ENCODE measurements around the gene PAPOLG. TPM values are rescaled to one million over a fixed set of nuclear protein-coding genes. Genes with fewer than 3 reads are reported as not detected.

PAPOLG gene
- total RNA-seq, 1 donor from 2014 or later = 19.5 TPM

DNA sequence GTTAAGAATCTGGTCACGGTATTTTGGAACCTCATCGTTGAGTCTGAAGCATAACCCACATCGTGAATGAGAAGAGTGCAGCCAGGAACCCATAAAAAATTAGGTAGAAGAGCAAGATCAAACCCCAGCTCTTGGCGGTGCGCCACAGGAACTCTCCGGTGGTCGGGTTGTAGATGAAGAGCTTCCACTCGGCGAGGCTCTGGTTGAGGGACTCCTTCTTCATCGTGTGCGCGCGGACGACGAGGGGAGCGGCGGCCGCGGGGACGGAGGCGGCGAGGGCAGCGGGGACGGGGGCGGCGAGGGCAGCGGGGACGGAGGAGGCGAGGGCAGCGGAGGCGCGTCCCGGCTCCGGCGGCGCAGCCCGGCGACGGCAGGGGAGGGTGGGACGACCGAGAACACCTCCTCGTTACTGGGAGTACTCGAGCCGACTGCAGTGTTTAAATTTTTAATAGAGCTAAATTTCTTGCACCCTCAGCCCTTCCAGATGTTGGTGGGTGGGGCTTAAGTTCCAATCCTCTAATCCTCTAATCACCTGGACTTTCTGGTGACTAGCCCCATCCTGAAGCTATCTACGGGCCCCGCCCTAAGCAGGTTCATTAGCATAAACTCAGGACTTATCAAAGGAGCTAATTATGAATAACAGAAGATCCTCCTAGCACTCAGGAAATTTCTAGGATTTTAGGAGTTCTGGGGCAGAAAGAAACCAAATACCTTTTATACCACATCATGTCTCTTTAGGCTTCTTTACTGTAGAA, 20.4 kb upstream of the PAPOLG start:
- Mint-ChIP-seq H3K27me3 (ENCODE audit: unreplicated experiment) (no peaks in the 10 kb centered on the region), H3K4me1 (ENCODE audit: unreplicated experiment) (peaks cover 3% of the 10 kb centered on the region), H3K27ac (ENCODE audit: unreplicated experiment) (no peak overlapping the region), H3K9me3 (ENCODE audit: unreplicated experiment) (no peaks in the 10 kb centered on the region), H3K36me3 (ENCODE audit: low read depth, unreplicated experiment) (no peaks in the 10 kb centered on the region), H3K4me3 (ENCODE audit: unreplicated experiment) (peak overlapping the region; percentile 86)
- peak; percentile 19 for DNase-seq (ENCODE audit: low spot score)
- TF ChIP-seq, protein P1, sequence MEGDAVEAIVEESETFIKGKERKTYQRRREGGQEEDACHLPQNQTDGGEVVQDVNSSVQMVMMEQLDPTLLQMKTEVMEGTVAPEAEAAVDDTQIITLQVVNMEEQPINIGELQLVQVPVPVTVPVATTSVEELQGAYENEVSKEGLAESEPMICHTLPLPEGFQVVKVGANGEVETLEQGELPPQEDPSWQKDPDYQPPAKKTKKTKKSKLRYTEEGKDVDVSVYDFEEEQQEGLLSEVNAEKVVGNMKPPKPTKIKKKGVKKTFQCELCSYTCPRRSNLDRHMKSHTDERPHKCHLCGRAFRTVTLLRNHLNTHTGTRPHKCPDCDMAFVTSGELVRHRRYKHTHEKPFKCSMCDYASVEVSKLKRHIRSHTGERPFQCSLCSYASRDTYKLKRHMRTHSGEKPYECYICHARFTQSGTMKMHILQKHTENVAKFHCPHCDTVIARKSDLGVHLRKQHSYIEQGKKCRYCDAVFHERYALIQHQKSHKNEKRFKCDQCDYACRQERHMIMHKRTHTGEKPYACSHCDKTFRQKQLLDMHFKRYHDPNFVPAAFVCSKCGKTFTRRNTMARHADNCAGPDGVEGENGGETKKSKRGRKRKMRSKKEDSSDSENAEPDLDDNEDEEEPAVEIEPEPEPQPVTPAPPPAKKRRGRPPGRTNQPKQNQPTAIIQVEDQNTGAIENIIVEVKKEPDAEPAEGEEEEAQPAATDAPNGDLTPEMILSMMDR (IDR thresholded peaks at IDR 0.05; ENCODE audit: unreplicated experiment) = no peak

DNA sequence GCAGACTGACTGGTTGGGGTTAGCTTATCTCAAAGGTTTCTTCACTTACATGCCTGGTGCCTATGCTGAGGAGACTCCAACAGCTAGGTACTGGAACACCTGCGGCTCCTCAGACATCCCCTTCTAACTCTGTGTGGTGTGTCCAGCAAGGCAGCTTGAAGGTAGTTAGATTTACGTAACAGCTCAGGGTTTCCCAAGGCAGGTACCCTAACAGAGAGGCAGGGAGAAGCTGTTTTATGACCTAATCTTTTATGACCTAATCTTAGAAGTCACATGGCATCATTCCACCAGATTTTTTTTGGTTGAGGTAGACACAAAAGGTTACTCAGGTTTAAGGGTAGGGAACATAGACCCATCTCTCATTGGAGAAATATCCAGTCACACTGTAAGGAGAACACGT, 17.4 kb upstream of the PAPOLG start:
- DNase-seq (ENCODE audit: low spot score) = no peak
- Mint-ChIP-seq H3K9me3 (ENCODE audit: unreplicated experiment) (no peaks in the 10 kb centered on the region), H3K4me3 (ENCODE audit: unreplicated experiment) (no peak overlapping the region), H3K27ac (ENCODE audit: unreplicated experiment) (no peak overlapping the region), H3K36me3 (ENCODE audit: low read depth, unreplicated experiment) (no peaks in the 10 kb centered on the region), H3K4me1 (ENCODE audit: unreplicated experiment) (peaks cover 3% of the 10 kb centered on the region), H3K27me3 (ENCODE audit: unreplicated experiment) (no peaks in the 10 kb centered on the region)
- TF ChIP-seq, protein P1 (IDR thresholded peaks at IDR 0.05; ENCODE audit: unreplicated experiment) = no peak

DNA sequence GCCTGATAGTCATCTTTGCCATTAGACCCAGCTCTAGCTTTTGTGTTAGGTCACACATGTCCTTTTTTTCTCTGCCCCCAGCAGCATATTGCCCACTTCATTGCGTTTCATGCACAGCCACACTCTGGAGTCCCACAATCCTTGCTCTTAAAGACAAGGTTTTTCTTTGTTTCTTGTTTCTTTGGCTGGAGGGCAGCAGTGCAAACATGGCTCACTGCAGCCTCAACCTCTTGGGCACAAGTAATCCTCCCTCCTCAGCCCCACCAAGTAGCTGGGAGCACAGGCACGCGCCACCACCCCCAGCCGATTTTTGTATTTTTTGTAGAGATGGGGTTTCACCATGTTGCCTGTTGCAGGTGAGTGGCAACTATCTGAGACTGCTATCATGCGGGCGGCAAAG, 16.9 kb upstream of the PAPOLG start:
- no peaks in the 10 kb centered on the region for H3K27me3 Mint-ChIP-seq (ENCODE audit: unreplicated experiment)
- H3K4me3 Mint-ChIP-seq (ENCODE audit: unreplicated experiment) = no peak overlapping the region
- TF ChIP-seq, protein P1 (IDR thresholded peaks at IDR 0.05; ENCODE audit: unreplicated experiment) = no peak
- no peaks in the 10 kb centered on the region for H3K36me3 Mint-ChIP-seq (ENCODE audit: low read depth, unreplicated experiment)
- DNase-seq (ENCODE audit: low spot score) = no peak
- peaks cover 3% of the 10 kb centered on the region for H3K4me1 Mint-ChIP-seq (ENCODE audit: unreplicated experiment)
- no peaks in the 10 kb centered on the region for H3K9me3 Mint-ChIP-seq (ENCODE audit: unreplicated experiment)
- no peak overlapping the region for H3K27ac Mint-ChIP-seq (ENCODE audit: unreplicated experiment)

DNA sequence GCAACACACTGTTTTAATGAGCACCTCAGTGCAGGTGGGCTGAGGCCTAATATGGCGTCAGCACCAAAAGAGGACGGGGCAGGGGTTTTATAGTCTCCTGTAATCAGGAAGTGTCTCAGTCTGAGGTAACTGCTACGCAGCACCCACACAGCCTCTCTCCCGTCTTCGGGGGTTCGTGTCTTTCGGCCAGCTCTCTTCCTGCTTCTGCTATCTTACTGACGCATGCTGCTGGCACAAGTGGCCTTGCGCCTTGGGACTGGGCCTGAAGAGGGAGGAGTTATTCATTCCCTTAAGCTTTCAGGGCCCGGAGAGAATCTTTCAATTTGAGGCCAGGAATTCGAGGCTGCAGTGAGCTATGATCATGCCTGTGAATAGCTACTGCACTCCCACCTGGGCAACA, 14.5 kb upstream of the PAPOLG start:
- H3K27ac Mint-ChIP-seq (ENCODE audit: unreplicated experiment) = no peak overlapping the region
- DNase-seq (ENCODE audit: low spot score) = no peak
- TF ChIP-seq, protein P1 (IDR thresholded peaks at IDR 0.05; ENCODE audit: unreplicated experiment) = no peak
- no peaks in the 10 kb centered on the region for H3K36me3 Mint-ChIP-seq (ENCODE audit: low read depth, unreplicated experiment)
- no peaks in the 10 kb centered on the region for H3K9me3 Mint-ChIP-seq (ENCODE audit: unreplicated experiment)
- peaks cover 2% of the 10 kb centered on the region for H3K27me3 Mint-ChIP-seq (ENCODE audit: unreplicated experiment)
- no peak overlapping the region for H3K4me3 Mint-ChIP-seq (ENCODE audit: unreplicated experiment)
- H3K4me1 Mint-ChIP-seq (ENCODE audit: unreplicated experiment) = peaks cover 5% of the 10 kb centered on the region

DNA sequence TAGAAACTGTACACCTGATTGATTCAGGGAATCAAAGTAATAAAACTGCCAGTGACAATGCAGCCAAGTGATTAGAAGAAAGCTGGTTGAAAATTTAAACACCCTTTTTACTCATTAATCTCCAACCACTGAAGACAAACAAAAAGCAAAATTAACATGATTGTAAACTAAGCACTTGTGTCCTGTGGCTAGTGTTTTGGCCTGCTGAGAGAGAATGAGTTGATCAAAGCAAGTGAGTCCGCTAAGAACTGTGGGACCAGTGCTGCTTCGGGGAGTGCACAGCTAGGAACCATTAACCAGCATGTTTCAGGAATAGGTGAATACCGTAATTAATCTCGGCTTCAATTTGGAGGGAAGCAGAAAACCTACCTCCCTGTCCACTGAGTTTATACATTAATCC, 13.6 kb upstream of the PAPOLG start:
- Mint-ChIP-seq H3K9me3 (ENCODE audit: unreplicated experiment) (no peaks in the 10 kb centered on the region), H3K27ac (ENCODE audit: unreplicated experiment) (no peak overlapping the region), H3K4me1 (ENCODE audit: unreplicated experiment) (peaks cover 5% of the 10 kb centered on the region), H3K36me3 (ENCODE audit: low read depth, unreplicated experiment) (no peaks in the 10 kb centered on the region), H3K27me3 (ENCODE audit: unreplicated experiment) (peaks cover 2% of the 10 kb centered on the region), H3K4me3 (ENCODE audit: unreplicated experiment) (no peak overlapping the region)
- TF ChIP-seq, protein P1 (IDR thresholded peaks at IDR 0.05; ENCODE audit: unreplicated experiment) = no peak
- DNase-seq (ENCODE audit: low spot score) = no peak
